GM12864 (cell line): ENCODE measurements around the gene CCDC148.

Experiments used
- DNase-seq: peaks from one replicate; pipeline ENCODE4 v3.0.0-alpha.2; 2011; ENCODE audit warnings: low read depth
- H3K4me3 ChIP-seq: 2 replicates; pipeline ENCODE4 v1.5.1; 2011; ENCODE audit warnings: mild to moderate bottlenecking, low read depth, low read length, control low read depth
- CTCF ChIP-seq: IDR thresholded peaks from 2 replicates; pipeline ENCODE4 v1.5.1; 2011; ENCODE audit warnings: low read depth, mild to moderate bottlenecking, moderate library complexity, low read length, control low read depth, inconsistent platforms; ENCODE audit errors: missing control alignments

The CCDC148 gene

GRCh38 chr2:158432117-158432516 is 24.4 kb downstream of the CCDC148 start:
- no peak for TF ChIP-seq CTCF
- no peak overlapping the region for H3K4me3 ChIP-seq
- DNase-seq, result no peak

GRCh38 chr2:158414538-158414937 is 42.0 kb downstream of the CCDC148 start:
- no peak overlapping the region for H3K4me3 ChIP-seq
- no peak for TF ChIP-seq CTCF
- DNase-seq, result no peak

GRCh38 chr2:158413581-158413980 is 43.0 kb downstream of the CCDC148 start:
- DNase-seq, result no peak
- H3K4me3 ChIP-seq, result no peak overlapping the region
- no peak for TF ChIP-seq CTCF

- no peak for DNase-seq
- H3K4me3 ChIP-seq, result no peak overlapping the region
- TF ChIP-seq CTCF, result no peak
Measured at GRCh38 chr2:158412206-158412605, 44.3 kb downstream of the CCDC148 start.

GRCh38 chr2:158411748-158412147 is 44.8 kb downstream of the CCDC148 start:
- H3K4me3 ChIP-seq, result no peak overlapping the region
- no peak for TF ChIP-seq CTCF
- no peak for DNase-seq

- no peak overlapping the region for H3K4me3 ChIP-seq
- TF ChIP-seq CTCF, result no peak
- no peak for DNase-seq
Measured at GRCh38 chr2:158410132-158410531, 46.4 kb downstream of the CCDC148 start.

GRCh38 chr2:158407031-158407430 is 49.5 kb downstream of the CCDC148 start:
- no peak overlapping the region for H3K4me3 ChIP-seq
- no peak for TF ChIP-seq CTCF
- no peak for DNase-seq
